BLaER1 treated with 17β-estradiol and CSF1 and Interleukin-3, amounts not matched to agents 10 nM and 100 nM (cell line): ENCODE measurements around the gene CD86.

ENCODE experiments used
- H3K27ac ChIP-seq, 11 experiments: shearing (Covaris generic); formaldehyde crosslinking; 2 replicates each; pipeline ENCODE4 v1.8.1; 2022
- H3K27me3 ChIP-seq, 11 experiments: shearing (Covaris generic); formaldehyde crosslinking; 2 replicates each; pipeline ENCODE4 v1.8.1; 2022
- H3K36me3 ChIP-seq, 11 experiments: shearing (Covaris generic); formaldehyde crosslinking; 2 replicates each; pipeline ENCODE4 v1.8.1; 2022
- H3K4me1 ChIP-seq, 10 experiments: shearing (Covaris generic); formaldehyde crosslinking; 2 replicates each; pipeline ENCODE4 v1.8.1; 2022
- H3K4me2 ChIP-seq, 11 experiments: shearing (Covaris generic); formaldehyde crosslinking; 2 replicates each; pipeline ENCODE4 v1.8.1; 2022
- H3K4me3 ChIP-seq, 10 experiments: shearing (Covaris generic); formaldehyde crosslinking; 2 replicates each; pipeline ENCODE4 v1.8.1; 2022
- H3K9ac ChIP-seq, 11 experiments: shearing (Covaris generic); formaldehyde crosslinking; 2 replicates each; pipeline ENCODE4 v1.8.1; 2022
- H3K9me3 ChIP-seq, 11 experiments: shearing (Covaris generic); formaldehyde crosslinking; replicated peaks in 1 of 11; 2 replicates each; pipeline ENCODE4 v1.8.1; 2022
- H4K20me1 ChIP-seq, 11 experiments: shearing (Covaris generic); formaldehyde crosslinking; 2 replicates each; pipeline ENCODE4 v1.8.1; 2022
- Cebpa-rat ChIP-seq, 11 experiments: shearing (Covaris generic); IDR thresholded peaks; 2 replicates each; pipeline ENCODE4 v1.8.1; 2022

The CD86 gene

GRCh38 chr3:122077293-122078234 is 22.4 kb downstream of the CD86 start:
- Histone ChIP-seq H3K27ac (peak overlapping the region in 2 of 11 experiments; percentile 49 to 57; a peak in 4 of 22 replicates), H3K4me3 (no peak overlapping the region), H3K9me3 (peaks cover 0 to 13% (median 0%) of the 10 kb centered on the region in 11 experiments; a peak in 5 of 22 replicates), H3K4me2 (peak overlapping the region in 8 of 11 experiments; percentile 8 to 97 (median 60); a peak in 15 of 22 replicates), H3K4me1 (peaks cover 23 to 95% (median 42%) of the 10 kb centered on the region in 10 experiments), H3K36me3 (peaks cover 0 to 62% (median 0%) of the 10 kb centered on the region in 11 experiments; a peak in 5 of 22 replicates), H3K27me3 (no peaks in the 10 kb centered on the region), H4K20me1 (peaks cover 0 to 81% (median 0%) of the 10 kb centered on the region in 11 experiments; a peak in 6 of 22 replicates), H3K9ac (no peak overlapping the region)
- TF ChIP-seq Cebpa-rat (IDR thresholded peaks at IDR 0.05), result no peak

- H3K4me1 ChIP-seq, result peaks cover 28 to 99% (median 43%) of the 10 kb centered on the region in 10 experiments
- H4K20me1 ChIP-seq, result peaks cover 0 to 88% (median 0%) of the 10 kb centered on the region in 11 experiments; a peak in 6 of 22 replicates
- H3K4me2 ChIP-seq, result peak overlapping the region in 8 of 11 experiments; percentile 8 to 97 (median 58); a peak in 12 of 22 replicates
- no peak for TF ChIP-seq Cebpa-rat (IDR thresholded peaks at IDR 0.05)
- peaks cover 0 to 70% (median 0%) of the 10 kb centered on the region in 11 experiments; a peak in 5 of 22 replicates for H3K36me3 ChIP-seq
- no peak overlapping the region; a peak in 1 of 22 replicates for H3K27ac ChIP-seq
- H3K9ac ChIP-seq, result no peak overlapping the region
- H3K4me3 ChIP-seq, result no peak overlapping the region
- H3K27me3 ChIP-seq, result no peaks in the 10 kb centered on the region
- H3K9me3 ChIP-seq, result peaks cover 0 to 11% (median 0%) of the 10 kb centered on the region in 11 experiments; a peak in 5 of 22 replicates
These were observed 23.2 kb downstream of the CD86 start for GRCh38 chr3:122078235-122078935.

- H3K9ac ChIP-seq, result no peak overlapping the region
- no peak overlapping the region for H3K27ac ChIP-seq
- H4K20me1 ChIP-seq, result peaks cover 0 to 92% (median 0%) of the 10 kb centered on the region in 11 experiments; a peak in 6 of 22 replicates
- peak overlapping the region in 1 of 11 experiments; percentile 97; a peak in 1 of 22 replicates for H3K4me2 ChIP-seq
- H3K4me3 ChIP-seq, result no peak overlapping the region
- H3K4me1 ChIP-seq, result peaks cover 20 to 99% (median 33%) of the 10 kb centered on the region in 10 experiments
- no peak for TF ChIP-seq Cebpa-rat (IDR thresholded peaks at IDR 0.05)
- H3K27me3 ChIP-seq, result no peaks in the 10 kb centered on the region
- peaks cover 0 to 78% (median 0%) of the 10 kb centered on the region in 11 experiments; a peak in 5 of 22 replicates for H3K36me3 ChIP-seq
- no peaks in the 10 kb centered on the region for H3K9me3 ChIP-seq
These were observed 24.5 kb downstream of the CD86 start for GRCh38 chr3:122079524-122080206.

- Histone ChIP-seq H3K27ac (no peak overlapping the region), H3K4me1 (peaks cover 16 to 99% (median 28%) of the 10 kb centered on the region in 10 experiments), H3K27me3 (no peaks in the 10 kb centered on the region), H3K9ac (no peak overlapping the region), H3K9me3 (no peaks in the 10 kb centered on the region), H3K36me3 (peaks cover 0 to 80% (median 0%) of the 10 kb centered on the region in 11 experiments; a peak in 5 of 22 replicates), H3K4me2 (no peak overlapping the region), H4K20me1 (peaks cover 0 to 97% (median 0%) of the 10 kb centered on the region in 11 experiments; a peak in 6 of 22 replicates), H3K4me3 (no peak overlapping the region)
- TF ChIP-seq Cebpa-rat (IDR thresholded peaks at IDR 0.05), result no peak
These were observed 25.0 kb downstream of the CD86 start for GRCh38 chr3:122080207-122080587.

- no peak overlapping the region for H3K9ac ChIP-seq
- H3K4me3 ChIP-seq, result no peak overlapping the region
- no peak overlapping the region for H3K27ac ChIP-seq
- peaks cover 28 to 99% (median 33%) of the 10 kb centered on the region in 10 experiments for H3K4me1 ChIP-seq
- peaks cover 0 to 100% (median 0%) of the 10 kb centered on the region in 11 experiments; a peak in 6 of 22 replicates for H4K20me1 ChIP-seq
- H3K27me3 ChIP-seq, result no peaks in the 10 kb centered on the region
- peaks cover 0 to 89% (median 0%) of the 10 kb centered on the region in 11 experiments; a peak in 6 of 22 replicates for H3K36me3 ChIP-seq
- TF ChIP-seq Cebpa-rat (IDR thresholded peaks at IDR 0.05), result no peak
- H3K9me3 ChIP-seq, result no peaks in the 10 kb centered on the region
- H3K4me2 ChIP-seq, result peak overlapping the region; percentile 9 to 68 (median 37); a peak in 17 of 22 replicates
These were observed 26.5 kb downstream of the CD86 start for GRCh38 chr3:122081543-122082247.

GRCh38 chr3:122082357-122082756 is 27.2 kb downstream of the CD86 start:
- Histone ChIP-seq H3K4me2 (peak overlapping the region; percentile 9 to 68 (median 37); a peak in 17 of 22 replicates), H3K4me1 (peaks cover 24 to 99% (median 30%) of the 10 kb centered on the region in 10 experiments)

GRCh38 chr3:122084799-122085198 is 29.6 kb downstream of the CD86 start:
- peaks cover 21 to 99% (median 29%) of the 10 kb centered on the region in 10 experiments for H3K4me1 ChIP-seq
- H4K20me1 ChIP-seq, result peaks cover 0 to 98% (median 0%) of the 10 kb centered on the region in 11 experiments; a peak in 5 of 22 replicates
- no peaks in the 10 kb centered on the region for H3K9me3 ChIP-seq
- no peak overlapping the region for H3K27ac ChIP-seq
- peaks cover 0 to 2% (median 0%) of the 10 kb centered on the region in 11 experiments; a peak in 1 of 22 replicates for H3K27me3 ChIP-seq
- H3K4me3 ChIP-seq, result no peak overlapping the region
- no peak for TF ChIP-seq Cebpa-rat (IDR thresholded peaks at IDR 0.05)
- peaks cover 0 to 76% (median 0%) of the 10 kb centered on the region in 11 experiments; a peak in 5 of 22 replicates for H3K36me3 ChIP-seq
- peak overlapping the region in 3 of 11 experiments; percentile 68 to 91 (median 80); a peak in 5 of 22 replicates for H3K4me2 ChIP-seq
- no peak overlapping the region for H3K9ac ChIP-seq

More at GRCh38 chr3:122082357-122082756, 27.2 kb downstream of the CD86 start:
- no peaks in the 10 kb centered on the region for H3K27me3 ChIP-seq
- no peak overlapping the region for H3K9ac ChIP-seq
- H4K20me1 ChIP-seq, result peaks cover 0 to 99% (median 0%) of the 10 kb centered on the region in 11 experiments; a peak in 6 of 22 replicates
- peaks cover 0 to 92% (median 0%) of the 10 kb centered on the region in 11 experiments; a peak in 6 of 22 replicates for H3K36me3 ChIP-seq
- H3K27ac ChIP-seq, result no peak overlapping the region
- H3K9me3 ChIP-seq, result no peaks in the 10 kb centered on the region
- H3K4me3 ChIP-seq, result no peak overlapping the region
- no peak for TF ChIP-seq Cebpa-rat (IDR thresholded peaks at IDR 0.05)
